ENCODE data around the gene TCFL5. TPM values are rescaled to one million over a fixed set of nuclear protein-coding genes. Genes with fewer than 3 reads are reported as not detected.

The TCFL5 gene
- total RNA-seq, 4 donors from 2014 or later: 12.3 to 29.7 (median 18.8) TPM

GRCh38 chr20:62826646-62827310 lies 34.8 kb downstream of the TCFL5 start:
- intact Hi-C loops (cut with DNase I): no loop called here
- TF ChIP-seq POLR2A (IDR thresholded peaks at IDR 0.05; ENCODE audit: low read depth): no peak
- TF ChIP-seq POLR2AphosphoS5 (IDR thresholded peaks at IDR 0.05): no peak
- no peak for TF ChIP-seq CTCF (IDR thresholded peaks at IDR 0.05)
- no peak for TF ChIP-seq EP300 (IDR thresholded peaks at IDR 0.05)
- H3K36me3 ChIP-seq: peaks cover 0 to 6% (median 0%) of the 10 kb centered on the region in 4 donors
- peaks cover 12 to 32% (median 19%) of the 10 kb centered on the region in 4 donors for H3K4me1 ChIP-seq
- no peak overlapping the region for H3K4me3 ChIP-seq
- DNase-seq (ENCODE audit: extremely low spot score): no peak
- H3K9me3 ChIP-seq: no peaks in the 10 kb centered on the region
- no peak overlapping the region for H3K27ac ChIP-seq (replicated peaks in 1 of 4)
- WGBS: 93% methylated on average over 24 of the region's 24 CpGs
- H3K27me3 ChIP-seq: peaks cover 0 to 8% (median 0%) of the 10 kb centered on the region in 4 donors

- DNase-seq (ENCODE audit: extremely low spot score): no peak
- 81% methylated on average over 11 of the region's 27 CpGs for WGBS
- Histone ChIP-seq H3K27me3 (peaks cover 0 to 8% (median 0%) of the 10 kb centered on the region in 4 donors), H3K4me3 (no peak overlapping the region), H3K9me3 (no peaks in the 10 kb centered on the region), H3K27ac (replicated peaks in 1 of 4) (peak overlapping the region in 2 of 4 donors; percentile 87 to 88), H3K4me1 (peaks cover 11 to 25% (median 13%) of the 10 kb centered on the region in 4 donors), H3K36me3 (peaks cover 0 to 6% (median 0%) of the 10 kb centered on the region in 4 donors)
- intact Hi-C loops (cut with DNase I): no loop called here
- TF ChIP-seq POLR2A (IDR thresholded peaks at IDR 0.05; ENCODE audit: low read depth) (no peak), CTCF (IDR thresholded peaks at IDR 0.05) (no peak), EP300 (IDR thresholded peaks at IDR 0.05) (no peak), POLR2AphosphoS5 (IDR thresholded peaks at IDR 0.05) (no peak)
Observed at GRCh38 chr20:62825986-62826645, 35.5 kb downstream of the TCFL5 start.

- no peak for DNase-seq (ENCODE audit: extremely low spot score)
- H3K9me3 ChIP-seq: no peaks in the 10 kb centered on the region
- peaks cover 10 to 23% (median 13%) of the 10 kb centered on the region in 4 donors for H3K4me1 ChIP-seq
- peak overlapping the region in 2 of 4 donors; percentile 58 to 67 for H3K4me3 ChIP-seq
- intact Hi-C loops (cut with DNase I): no loop called here
- peak overlapping the region in 2 of 4 donors; percentile 87 to 88 for H3K27ac ChIP-seq (replicated peaks in 1 of 4)
- TF ChIP-seq CTCF (IDR thresholded peaks at IDR 0.05) (no peak), POLR2AphosphoS5 (IDR thresholded peaks at IDR 0.05) (no peak), EP300 (IDR thresholded peaks at IDR 0.05) (no peak), POLR2A (IDR thresholded peaks at IDR 0.05; ENCODE audit: low read depth) (no peak)
- H3K36me3 ChIP-seq: peaks cover 0 to 6% (median 0%) of the 10 kb centered on the region in 4 donors
- H3K27me3 ChIP-seq: peaks cover 0 to 11% (median 0%) of the 10 kb centered on the region in 4 donors
- no CpG with 5 or more reads among the region's 22 CpGs for WGBS
Observed at GRCh38 chr20:62825333-62825985, 36.2 kb downstream of the TCFL5 start.

- DNase-seq (ENCODE audit: extremely low spot score): no peak
- no CpG with 5 or more reads among the region's 36 CpGs for WGBS
- H3K4me1 ChIP-seq: peaks cover 17 to 31% (median 18%) of the 10 kb centered on the region in 4 donors
- TF ChIP-seq POLR2A (IDR thresholded peaks at IDR 0.05; ENCODE audit: low read depth): no peak
- TF ChIP-seq POLR2AphosphoS5 (IDR thresholded peaks at IDR 0.05): peak in 1 of 2 donors; percentile 32
- TF ChIP-seq CTCF (IDR thresholded peaks at IDR 0.05): no peak
- peak overlapping the region in 2 of 4 donors; percentile 87 to 88 for H3K27ac ChIP-seq (replicated peaks in 1 of 4)
- H3K9me3 ChIP-seq: no peaks in the 10 kb centered on the region
- intact Hi-C loops (cut with DNase I): no loop called here
- peak overlapping the region in 3 of 4 donors; percentile 43 to 67 (median 58) for H3K4me3 ChIP-seq
- H3K36me3 ChIP-seq: peaks cover 0 to 6% (median 0%) of the 10 kb centered on the region in 4 donors
- peaks cover 0 to 18% (median 0%) of the 10 kb centered on the region in 4 donors for H3K27me3 ChIP-seq
Observed at GRCh38 chr20:62824476-62825332, 36.9 kb downstream of the TCFL5 start.
